ENCODE measurements around the gene SHISAL1.

SHISAL1 gene

DNA sequence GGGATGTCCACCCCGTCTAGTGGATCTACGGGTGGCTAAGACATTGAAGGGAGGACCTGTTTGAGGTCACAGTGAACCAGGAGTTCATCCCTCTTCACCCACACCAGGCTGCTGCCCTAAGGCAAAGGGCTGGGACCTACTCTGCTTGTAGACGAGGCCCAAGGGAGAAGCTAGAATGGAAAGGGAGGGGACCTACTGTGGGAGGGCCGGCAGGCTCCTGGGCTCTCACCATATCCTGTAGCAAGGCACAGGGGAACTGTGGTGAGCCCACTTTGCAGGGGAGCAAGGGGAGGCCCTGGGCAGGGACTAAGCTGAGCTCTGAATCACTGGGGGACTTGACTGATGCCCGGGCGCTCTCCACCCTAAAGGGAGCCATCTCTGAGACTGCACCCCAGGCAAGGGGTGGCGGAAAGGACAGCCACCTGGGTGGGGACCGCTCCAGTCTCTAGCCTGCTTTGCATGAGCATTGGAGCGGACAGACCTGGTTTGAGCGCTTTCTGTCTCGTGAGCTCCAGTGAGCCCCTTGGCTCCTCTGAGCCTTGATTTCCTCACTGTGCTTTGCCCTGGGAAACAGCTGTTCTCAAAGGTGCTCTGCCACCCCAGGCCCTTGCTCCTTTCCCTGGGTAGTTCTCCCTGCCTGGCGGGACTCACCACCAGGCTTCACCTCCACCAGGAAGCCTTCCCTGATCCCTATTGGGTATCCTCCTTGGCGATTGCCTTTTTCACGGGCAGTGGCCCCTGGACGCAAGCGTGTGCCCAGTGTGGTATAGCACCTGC lies 107.8 kb downstream of the SHISAL1 start:
- H3K4me3 ChIP-seq (ENCODE audit: control insufficient read depth, low read depth, low read length) = no peak overlapping the region
- no peak for DNase-seq (ENCODE audit: low read depth)
- no peak for TF ChIP-seq CTCF (conservative IDR thresholded peaks at IDR 0.05; ENCODE audit: control insufficient read depth, insufficient read depth, low read depth, low read length)

DNA sequence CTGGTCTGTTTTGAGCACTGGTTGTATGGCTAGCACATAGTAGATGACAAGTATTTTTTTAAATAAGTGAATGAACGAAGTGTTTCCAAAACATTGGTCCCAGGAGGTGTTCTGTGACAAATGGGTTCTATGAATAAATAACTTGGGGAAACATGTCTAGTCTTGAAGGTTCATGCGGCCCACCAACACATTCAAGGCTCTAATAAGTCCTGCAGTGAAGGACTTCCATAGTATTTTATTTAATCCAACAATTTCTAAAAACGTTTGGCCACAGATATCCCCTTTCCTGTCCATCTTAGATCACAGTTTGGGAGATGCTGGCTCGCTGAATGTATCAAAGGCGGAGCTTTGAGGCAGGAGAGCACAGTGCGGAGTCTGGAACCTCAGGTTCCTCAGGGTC lies 109.5 kb downstream of the SHISAL1 start:
- no peak for DNase-seq (ENCODE audit: low read depth)
- no peak for TF ChIP-seq CTCF (conservative IDR thresholded peaks at IDR 0.05; ENCODE audit: control insufficient read depth, insufficient read depth, low read depth, low read length)
- H3K4me3 ChIP-seq (ENCODE audit: control insufficient read depth, low read depth, low read length) = no peak overlapping the region

DNA sequence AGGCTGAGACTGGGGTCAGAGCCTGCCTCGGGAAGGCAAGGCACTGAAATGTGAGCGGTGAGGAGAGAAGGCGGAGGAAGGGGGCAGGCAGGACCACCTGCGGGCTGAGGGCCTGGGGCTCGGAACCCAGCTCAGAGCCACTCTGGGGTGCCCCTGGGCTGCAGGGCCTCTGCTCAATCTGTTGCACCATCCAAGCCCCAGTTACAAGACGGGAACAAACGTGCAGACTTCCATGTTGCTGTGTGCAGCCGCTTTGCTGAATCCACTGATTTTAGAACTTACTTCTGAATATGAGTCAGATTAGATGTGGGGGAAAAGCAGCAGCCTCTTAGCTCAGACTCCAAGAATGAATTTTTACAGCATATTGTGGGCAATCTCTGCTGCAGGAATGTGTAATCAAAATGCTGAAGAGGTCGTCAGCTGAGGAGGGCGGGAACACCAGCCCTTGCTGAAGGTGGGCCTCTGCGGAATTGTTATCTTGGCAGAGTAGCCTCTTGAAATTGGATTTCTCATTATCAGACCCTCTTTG lies 110.4 kb downstream of the SHISAL1 start:
- DNase-seq (ENCODE audit: low read depth) = peak; percentile 72
- no peak for TF ChIP-seq CTCF (conservative IDR thresholded peaks at IDR 0.05; ENCODE audit: control insufficient read depth, insufficient read depth, low read depth, low read length)
- H3K4me3 ChIP-seq (ENCODE audit: control insufficient read depth, low read depth, low read length) = no peak overlapping the region

GRCh38 chr22:44201665-44202064 lies 111.1 kb downstream of the SHISAL1 start:
- TF ChIP-seq CTCF (conservative IDR thresholded peaks at IDR 0.05; ENCODE audit: control insufficient read depth, insufficient read depth, low read depth, low read length) = no peak

GRCh38 chr22:44200855-44201550 lies 111.7 kb downstream of the SHISAL1 start:
- TF ChIP-seq CTCF (conservative IDR thresholded peaks at IDR 0.05; ENCODE audit: control insufficient read depth, insufficient read depth, low read depth, low read length) = no peak
- no peak overlapping the region for H3K4me3 ChIP-seq (ENCODE audit: control insufficient read depth, low read depth, low read length)
- DNase-seq (ENCODE audit: low read depth) = no peak

More at GRCh38 chr22:44201665-44202064, 111.1 kb downstream of the SHISAL1 start:
- H3K4me3 ChIP-seq (ENCODE audit: control insufficient read depth, low read depth, low read length) = no peak overlapping the region
- no peak for DNase-seq (ENCODE audit: low read depth)

GRCh38 chr22:44200451-44200850 lies 112.3 kb downstream of the SHISAL1 start:
- no peak overlapping the region for H3K4me3 ChIP-seq (ENCODE audit: control insufficient read depth, low read depth, low read length)
- TF ChIP-seq CTCF (conservative IDR thresholded peaks at IDR 0.05; ENCODE audit: control insufficient read depth, insufficient read depth, low read depth, low read length) = no peak
- DNase-seq (ENCODE audit: low read depth) = no peak
